ENCODE results near the gene RBFOX2.

The RBFOX2 gene

GRCh38 chr22:35921044-35921443 is 107.6 kb downstream of the RBFOX2 start:
- no peak for DNase-seq

- no peak for DNase-seq
These were observed 109.6 kb downstream of the RBFOX2 start for GRCh38 chr22:35919002-35919542.

GRCh38 chr22:35918456-35918855 is 110.2 kb downstream of the RBFOX2 start:
- no peak for DNase-seq

- no peak for DNase-seq
These were observed 111.0 kb downstream of the RBFOX2 start for GRCh38 chr22:35917651-35918050.

- DNase-seq = peak; percentile 9
These were observed 113.1 kb downstream of the RBFOX2 start for GRCh38 chr22:35915477-35916013.

GRCh38 chr22:35914665-35915476 is 113.8 kb downstream of the RBFOX2 start:
- no peak for DNase-seq

GRCh38 chr22:35914357-35914664 is 114.3 kb downstream of the RBFOX2 start:
- DNase-seq = no peak

- DNase-seq = no peak
These were observed 114.7 kb downstream of the RBFOX2 start for GRCh38 chr22:35913925-35914324.

- DNase-seq = no peak
These were observed 116.0 kb downstream of the RBFOX2 start for GRCh38 chr22:35912658-35913057.

- no peak for DNase-seq
These were observed 116.7 kb downstream of the RBFOX2 start for GRCh38 chr22:35911877-35912276.

- DNase-seq = no peak
These were observed 117.7 kb downstream of the RBFOX2 start for GRCh38 chr22:35910926-35911325.

GRCh38 chr22:35910003-35910769 is 118.4 kb downstream of the RBFOX2 start:
- DNase-seq = no peak

- DNase-seq = no peak
These were observed 122.7 kb downstream of the RBFOX2 start for GRCh38 chr22:35905894-35906293.

- no peak for DNase-seq
These were observed 123.9 kb downstream of the RBFOX2 start for GRCh38 chr22:35904752-35905151.

- DNase-seq = no peak
These were observed 124.3 kb downstream of the RBFOX2 start for GRCh38 chr22:35904336-35904692.

- DNase-seq = no peak
These were observed 124.9 kb downstream of the RBFOX2 start for GRCh38 chr22:35903571-35904335.

GRCh38 chr22:35900483-35901168 is 128.0 kb downstream of the RBFOX2 start:
- peak; percentile 31 for DNase-seq

GRCh38 chr22:35899736-35900135 is 128.9 kb downstream of the RBFOX2 start:
- no peak for DNase-seq

- DNase-seq = no peak
These were observed 132.4 kb downstream of the RBFOX2 start for GRCh38 chr22:35896111-35896705.

GRCh38 chr22:35894937-35895708 is 133.5 kb downstream of the RBFOX2 start:
- DNase-seq = no peak

- no peak for DNase-seq
These were observed 134.2 kb downstream of the RBFOX2 start for GRCh38 chr22:35894464-35894878.
